GM19455 (cell line): ENCODE measurements around the gene XYLT1.

Source experiments
- ATAC-seq: cut with Tn5 transposase; IDR thresholded peaks from one replicate; pipeline ENCODE4 v1.9.1; 2021; ENCODE audit not compliant: unreplicated experiment

Gene XYLT1

GRCh38 chr16:17295948-17296347 lies 174.8 kb downstream of the XYLT1 start:
- no peak for ATAC-seq

DNA sequence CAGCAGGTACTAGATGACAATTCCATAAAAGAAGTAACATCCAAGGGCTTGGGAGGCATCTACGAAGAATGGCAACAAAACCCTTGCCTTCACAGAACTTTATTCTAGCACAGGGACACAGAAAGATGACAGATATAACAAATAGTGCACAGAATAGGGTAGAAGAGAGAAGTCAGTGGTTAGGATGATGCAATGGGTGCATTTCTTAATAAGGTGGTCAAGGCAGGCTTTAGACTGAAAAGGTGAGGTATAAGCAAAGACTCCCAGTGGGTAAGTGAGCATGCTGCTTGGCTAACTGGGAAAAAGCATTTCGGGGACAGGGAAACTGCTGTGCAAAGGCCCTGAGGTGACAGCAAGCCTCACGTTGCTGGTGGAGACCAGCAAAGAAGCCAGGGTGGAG lies 175.9 kb downstream of the XYLT1 start:
- ATAC-seq = no peak

DNA sequence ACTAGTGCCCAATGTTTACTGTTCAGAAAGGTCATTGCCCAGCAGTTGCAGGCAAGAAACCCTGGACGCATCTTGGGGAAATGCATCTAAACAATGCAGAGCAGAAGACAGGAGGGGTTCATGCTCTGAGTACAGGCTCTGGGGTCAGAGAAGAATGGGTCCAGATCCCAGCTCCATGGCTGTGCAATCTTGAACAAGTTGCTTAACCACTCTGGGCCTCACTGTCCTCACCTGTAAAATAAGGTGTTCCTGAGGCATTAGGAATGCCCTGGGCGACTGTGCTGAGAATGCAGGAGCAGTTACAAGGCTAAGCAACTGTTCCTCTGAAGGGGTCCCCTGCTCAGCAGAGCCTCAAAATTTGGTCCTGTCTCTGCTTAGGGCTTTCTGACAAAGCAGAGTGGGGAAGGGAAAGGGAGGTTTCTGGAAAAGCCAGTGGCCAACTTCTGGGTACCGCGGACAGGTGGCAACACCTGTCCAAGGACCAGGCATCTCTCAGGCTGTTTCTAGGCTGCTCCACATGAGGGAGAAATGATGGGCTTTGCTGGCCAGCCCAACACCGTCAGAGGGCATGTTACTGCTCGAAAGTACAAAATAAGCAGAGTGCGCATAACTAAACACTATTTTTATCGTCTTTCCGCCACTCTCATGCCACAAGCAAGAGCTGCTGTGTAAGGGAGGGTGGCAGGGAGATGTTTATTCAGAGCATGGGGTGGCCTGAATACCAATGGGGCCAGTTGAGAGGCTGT lies 176.8 kb downstream of the XYLT1 start:
- no peak for ATAC-seq

DNA sequence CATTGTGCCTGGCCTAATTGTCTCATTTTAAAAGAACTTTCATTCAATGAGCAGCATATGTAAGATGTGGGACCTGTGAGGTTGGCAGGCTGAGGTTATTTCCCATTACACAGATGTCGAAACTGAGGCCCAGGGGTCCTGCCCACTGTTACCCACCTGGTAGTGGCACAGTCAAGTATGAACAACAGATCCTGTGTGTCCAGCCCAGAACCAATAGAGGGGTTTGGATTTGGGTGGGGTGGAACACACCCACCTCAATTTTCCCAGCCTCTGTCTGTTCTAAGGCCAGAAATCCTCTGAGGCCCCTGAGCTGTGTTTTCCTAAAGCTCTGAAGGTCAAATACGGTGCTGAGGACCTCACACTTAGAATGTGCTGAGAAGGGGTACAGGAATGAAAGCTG lies 179.5 kb downstream of the XYLT1 start:
- ATAC-seq = no peak

- no peak for ATAC-seq
Observed at GRCh38 chr16:17289674-17290635, 180.8 kb downstream of the XYLT1 start.

- no peak for ATAC-seq
Observed at GRCh38 chr16:17289050-17289449, 181.7 kb downstream of the XYLT1 start.

GRCh38 chr16:17287166-17287800 lies 183.5 kb downstream of the XYLT1 start:
- no peak for ATAC-seq

- no peak for ATAC-seq
Observed at GRCh38 chr16:17286443-17286842, 184.3 kb downstream of the XYLT1 start.

- ATAC-seq = no peak
Observed at GRCh38 chr16:17283016-17283415, 187.7 kb downstream of the XYLT1 start.

DNA sequence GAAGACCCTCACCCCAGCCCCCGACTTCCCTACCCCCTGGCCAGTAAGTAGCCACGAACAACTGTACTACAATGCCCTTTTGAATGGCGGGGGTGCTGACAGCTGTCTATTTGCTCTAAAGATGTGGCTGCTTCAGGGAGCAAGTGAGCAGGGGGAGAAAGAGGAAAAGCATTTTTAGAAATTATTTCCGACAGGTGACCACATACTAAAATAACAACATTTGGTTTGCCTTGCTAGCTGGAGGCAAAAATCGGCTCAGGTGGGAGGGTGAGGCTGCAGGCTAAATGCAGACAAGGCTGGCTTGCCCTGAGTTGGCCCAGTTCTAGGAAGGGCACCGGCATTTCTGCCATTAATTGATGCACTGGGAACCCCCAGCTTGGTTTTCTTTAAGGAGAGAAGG lies 188.5 kb downstream of the XYLT1 start:
- ATAC-seq = no peak

DNA sequence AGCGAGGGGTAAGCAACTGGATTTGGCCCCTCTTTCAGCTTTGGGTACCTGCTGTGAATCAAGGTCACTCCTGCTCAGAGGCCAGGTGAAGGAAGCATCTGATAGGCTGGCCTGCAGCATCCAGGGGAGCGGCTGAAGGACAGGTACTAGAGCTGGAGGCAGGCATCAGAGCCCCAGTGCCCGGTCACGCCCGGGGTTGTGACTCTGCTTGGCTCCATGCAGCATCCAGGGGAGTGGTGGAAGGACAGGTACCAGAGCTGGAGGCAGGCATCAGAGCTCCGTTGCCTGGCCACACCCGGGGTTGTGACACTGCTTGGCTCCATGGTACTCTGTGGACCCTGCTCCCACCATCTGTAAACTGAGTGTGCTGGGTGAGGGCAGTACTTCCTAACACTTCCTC lies 189.7 kb downstream of the XYLT1 start:
- no peak for ATAC-seq

- no peak for ATAC-seq
Observed at GRCh38 chr16:17278988-17279387, 191.8 kb downstream of the XYLT1 start.

GRCh38 chr16:17277981-17278381 lies 192.8 kb downstream of the XYLT1 start:
- ATAC-seq = no peak

DNA sequence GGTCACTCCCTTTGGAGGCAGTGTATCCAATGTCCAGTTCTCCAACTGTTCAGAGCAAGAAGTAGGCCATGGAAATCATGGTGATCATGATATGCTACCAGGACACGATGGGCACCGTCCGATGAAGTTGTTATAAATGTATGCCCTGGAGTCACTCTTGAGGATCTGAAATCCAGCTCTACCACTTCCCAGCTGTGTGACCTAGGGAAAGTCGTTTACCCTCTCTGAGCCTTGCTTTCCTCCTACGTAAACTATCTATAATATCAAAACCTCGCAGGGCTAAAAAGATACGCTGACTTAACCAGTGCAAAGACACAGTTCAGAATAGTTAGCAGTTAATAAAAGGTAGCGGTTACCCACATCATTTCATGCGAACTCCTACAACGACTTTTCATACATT lies 194.2 kb downstream of the XYLT1 start:
- no peak for ATAC-seq

- ATAC-seq = no peak
Observed at GRCh38 chr16:17276010-17276530, 194.7 kb downstream of the XYLT1 start.

DNA sequence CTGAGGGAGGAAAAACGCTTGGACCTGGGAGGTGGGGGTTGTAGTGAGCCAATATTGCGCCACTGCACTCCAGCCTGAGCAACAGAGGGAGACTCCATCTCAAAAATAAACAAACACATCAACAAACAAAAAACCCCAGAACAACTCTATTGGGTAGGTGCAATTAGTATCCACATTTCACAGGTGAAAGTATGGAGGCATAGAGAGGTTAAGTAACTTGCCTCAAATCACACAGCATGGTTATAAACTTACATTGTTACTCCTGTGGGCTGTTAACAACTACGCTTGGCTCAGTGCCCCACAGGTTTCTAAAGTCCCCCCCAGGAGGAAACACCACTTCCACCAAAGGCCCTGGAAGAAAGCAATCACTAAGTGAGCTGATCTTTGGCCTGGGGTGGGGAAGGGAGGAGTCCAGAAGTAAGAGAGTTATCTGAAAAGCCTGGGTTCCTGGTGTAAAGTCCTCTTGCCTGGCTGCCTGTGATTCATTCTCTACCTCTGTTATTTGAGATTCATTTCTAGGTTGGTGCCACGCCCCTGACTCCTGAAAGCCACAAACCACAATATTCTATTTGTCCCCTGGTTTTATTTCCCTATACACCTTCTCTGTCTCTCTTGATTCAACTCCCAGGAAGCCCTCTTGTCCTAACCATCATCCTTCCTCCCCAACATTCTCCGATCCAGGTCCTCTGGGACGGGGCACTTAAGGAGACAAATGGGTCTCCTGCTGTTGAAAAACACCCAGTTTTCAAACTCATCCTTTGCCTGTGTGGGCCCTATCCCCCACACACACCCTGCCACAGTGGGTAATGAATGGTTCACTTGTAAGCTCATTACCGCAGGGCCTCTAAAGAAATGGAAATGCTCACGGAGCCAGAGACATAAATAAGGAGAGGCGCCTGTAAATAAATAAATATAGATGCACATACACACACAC lies 195.4 kb downstream of the XYLT1 start:
- ATAC-seq = no peak

DNA sequence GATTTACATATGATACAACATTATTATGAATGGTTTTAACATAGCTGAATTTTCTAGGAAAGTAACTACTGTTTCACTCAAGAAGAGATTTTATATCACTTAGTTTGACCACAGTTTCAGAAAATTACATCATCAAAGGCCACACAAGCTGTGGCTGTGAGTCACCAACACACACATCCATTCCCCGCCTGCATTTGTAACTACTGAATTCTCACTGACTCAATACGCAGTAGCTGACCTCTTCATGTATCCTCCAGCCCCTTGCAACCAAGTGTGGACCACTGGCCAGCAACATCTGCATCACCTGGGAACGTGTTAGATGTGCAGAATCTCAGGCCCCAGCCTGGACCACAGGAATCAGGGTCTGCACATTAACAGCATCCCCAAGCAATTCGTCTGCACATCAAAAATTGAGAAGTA lies 197.6 kb downstream of the XYLT1 start:
- ATAC-seq = no peak

DNA sequence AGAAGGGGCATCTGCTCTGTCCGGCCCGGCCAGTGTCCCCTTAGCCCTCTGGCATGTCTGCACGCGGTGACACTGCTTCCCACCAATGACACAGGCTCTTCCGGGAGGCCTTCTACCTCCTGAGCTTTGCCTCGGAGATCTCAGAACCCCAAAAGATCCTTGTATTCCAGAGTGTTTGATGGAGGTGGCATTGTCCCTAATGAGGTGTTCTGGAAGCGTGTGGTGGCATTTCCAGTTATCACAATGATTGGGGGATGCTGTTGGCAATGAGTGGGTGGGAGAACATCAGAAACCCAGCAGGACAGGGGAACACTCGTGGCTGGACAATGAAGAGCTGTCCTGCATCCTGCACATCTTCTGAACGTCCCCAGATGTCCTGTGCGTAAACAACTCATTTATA lies 198.0 kb downstream of the XYLT1 start:
- no peak for ATAC-seq

- ATAC-seq = no peak
Observed at GRCh38 chr16:17271687-17272086, 199.1 kb downstream of the XYLT1 start.

- no peak for ATAC-seq
Observed at GRCh38 chr16:17270683-17271109, 200.1 kb downstream of the XYLT1 start.
